Osteoblast (primary cell): ENCODE data around the gene DNAH17. TPM values are rescaled to one million over a fixed set of nuclear protein-coding genes. Genes with fewer than 3 reads are reported as not detected.

Source experiments
- DNase-seq: peaks from one replicate; pipeline ENCODE4 v3.0.0; 2011; ENCODE audit warnings: low spot score, mixed read lengths; ENCODE audit not compliant: insufficient read length; ENCODE audit errors: missing footprints
- H2AFZ ChIP-seq: 2 replicates; pipeline ENCODE4 v1.6.0; 2011; ENCODE audit warnings: mild to moderate bottlenecking, low read length
- H3K27ac ChIP-seq: 2 replicates; pipeline ENCODE4 v1.5.1; 2011; ENCODE audit warnings: mild to moderate bottlenecking, low read depth, low read length, moderate library complexity
- H3K27me3 ChIP-seq: 2 replicates; pipeline ENCODE4 v1.6.0; 2012; ENCODE audit warnings: mild to moderate bottlenecking, control low read depth, inconsistent platforms, low read length, moderate library complexity; ENCODE audit not compliant: insufficient read depth
- H3K36me3 ChIP-seq: 2 replicates; pipeline ENCODE4 v1.5.1; 2011; ENCODE audit warnings: mild to moderate bottlenecking, low read length, control low read depth, moderate library complexity; ENCODE audit not compliant: insufficient read depth
- H3K4me1 ChIP-seq: 2 replicates; pipeline ENCODE4 v1.5.1; 2011; ENCODE audit warnings: mild to moderate bottlenecking, low read length, control low read depth, moderate library complexity; ENCODE audit not compliant: insufficient read depth
- H3K4me2 ChIP-seq: 2 replicates; pipeline ENCODE4 v1.6.0; 2011; ENCODE audit warnings: mild to moderate bottlenecking, low read length; ENCODE audit not compliant: insufficient read depth
- H3K4me3 ChIP-seq: fragments of 200-600 bp; sonication (generic); 3 replicates; pipeline ENCODE4 v1.5.1; 2012; ENCODE audit warnings: mild to moderate bottlenecking, low read length, inconsistent platforms; ENCODE audit not compliant: insufficient read depth
- H3K79me2 ChIP-seq: 2 replicates; pipeline ENCODE4 v1.6.0; 2012; ENCODE audit warnings: mild to moderate bottlenecking, low read length, control low read depth, inconsistent platforms; ENCODE audit not compliant: insufficient read depth
- H3K9me3 ChIP-seq: 2 replicates; pipeline ENCODE4 v1.5.1; 2011; ENCODE audit warnings: low read depth, low read length, control low read depth
- H4K20me1 ChIP-seq: 2 replicates; pipeline ENCODE4 v1.6.0; 2012; ENCODE audit warnings: mild to moderate bottlenecking, low read length, control low read depth; ENCODE audit not compliant: insufficient read depth
- CTCF ChIP-seq: IDR thresholded peaks from 2 replicates; pipeline ENCODE4 v1.5.1; 2011; ENCODE audit warnings: mild to moderate bottlenecking, low read depth, low read length, moderate library complexity; ENCODE audit errors: extremely low read depth
- total RNA-seq: library from RNA; depleted of rRNA; stranded (reverse); fragments of >200 nt; gene quantifications from 2 replicates; pipeline ENCODE4 v1.2.3, GENCODE V29; 2012

The DNAH17 gene
- total RNA-seq, 1 donor = under 0.01 TPM

- peak overlapping the region; percentile 52 for H3K4me2 ChIP-seq
- H4K20me1 ChIP-seq = peaks cover 20% of the 10 kb centered on the region
- no peak for TF ChIP-seq CTCF
- peaks cover 33% of the 10 kb centered on the region for H3K4me1 ChIP-seq
- peaks cover 53% of the 10 kb centered on the region for H3K79me2 ChIP-seq
- H3K4me3 ChIP-seq = no peak overlapping the region
- H2AFZ ChIP-seq = no peak overlapping the region
- no peaks in the 10 kb centered on the region for H3K27me3 ChIP-seq
- peak overlapping the region; percentile 83 for H3K27ac ChIP-seq
- peaks cover 25% of the 10 kb centered on the region for H3K36me3 ChIP-seq
- no peaks in the 10 kb centered on the region for H3K9me3 ChIP-seq
- peak; percentile 89 for DNase-seq
Observed at GRCh38 chr17:78415821-78416711, 161.1 kb downstream of the DNAH17 start.

- Histone ChIP-seq H3K9me3 (no peaks in the 10 kb centered on the region), H4K20me1 (peaks cover 22% of the 10 kb centered on the region)
Observed at GRCh38 chr17:78414178-78415162, 162.7 kb downstream of the DNAH17 start.

GRCh38 chr17:78412403-78412802, 164.8 kb downstream of the DNAH17 start:
- peak; percentile 65 for TF ChIP-seq CTCF

More at GRCh38 chr17:78414178-78415162, 162.7 kb downstream of the DNAH17 start:
- Histone ChIP-seq H3K79me2 (peaks cover 58% of the 10 kb centered on the region), H3K4me2 (no peak overlapping the region), H3K27ac (no peak overlapping the region), H3K4me1 (peaks cover 33% of the 10 kb centered on the region), H2AFZ (no peak overlapping the region), H3K4me3 (no peak overlapping the region), H3K27me3 (no peaks in the 10 kb centered on the region), H3K36me3 (peaks cover 11% of the 10 kb centered on the region)
- TF ChIP-seq CTCF = no peak
- peak; percentile 49 for DNase-seq

More at GRCh38 chr17:78412403-78412802, 164.8 kb downstream of the DNAH17 start:
- Histone ChIP-seq H4K20me1 (peaks cover 31% of the 10 kb centered on the region), H3K27me3 (no peaks in the 10 kb centered on the region), H3K27ac (peak overlapping the region; percentile 24), H3K4me1 (peaks cover 31% of the 10 kb centered on the region), H3K79me2 (peaks cover 68% of the 10 kb centered on the region), H2AFZ (no peak overlapping the region), H3K9me3 (no peaks in the 10 kb centered on the region), H3K4me2 (no peak overlapping the region), H3K4me3 (no peak overlapping the region), H3K36me3 (peaks cover 5% of the 10 kb centered on the region)
- DNase-seq = peak; percentile 86
